ENCODE measurements around the gene VTI1A.

The VTI1A gene

GRCh38 chr10:112526906-112527305 lies 79.9 kb downstream of the VTI1A start:
- no peak for TF ChIP-seq MYC (IDR thresholded peaks at IDR 0.05; ENCODE audit: low read depth, low read length)
- no peak for TF ChIP-seq MAX (IDR thresholded peaks at IDR 0.05; ENCODE audit: low read depth, low read length)
- TF ChIP-seq POLR2A (IDR thresholded peaks at IDR 0.05; ENCODE audit: extremely low read depth, insufficient read length), result no peak
- no peak for TF ChIP-seq CTCF (IDR thresholded peaks at IDR 0.05; ENCODE audit: low read depth, low read length)
- H3K4me3 ChIP-seq (ENCODE audit: low read depth, low read length), result no peak overlapping the region
- no peak for DNase-seq (ENCODE audit: low read depth)

GRCh38 chr10:112528235-112528634 lies 81.2 kb downstream of the VTI1A start:
- TF ChIP-seq MYC (IDR thresholded peaks at IDR 0.05; ENCODE audit: low read depth, low read length) (no peak), POLR2A (IDR thresholded peaks at IDR 0.05; ENCODE audit: extremely low read depth, insufficient read length) (no peak), MAX (IDR thresholded peaks at IDR 0.05; ENCODE audit: low read depth, low read length) (no peak), CTCF (IDR thresholded peaks at IDR 0.05; ENCODE audit: low read depth, low read length) (no peak)
- no peak for DNase-seq (ENCODE audit: low read depth)
- no peak overlapping the region for H3K4me3 ChIP-seq (ENCODE audit: low read depth, low read length)

GRCh38 chr10:112531421-112531820 lies 84.4 kb downstream of the VTI1A start:
- TF ChIP-seq POLR2A (IDR thresholded peaks at IDR 0.05; ENCODE audit: extremely low read depth, insufficient read length), result no peak
- no peak for TF ChIP-seq MAX (IDR thresholded peaks at IDR 0.05; ENCODE audit: low read depth, low read length)
- no peak for TF ChIP-seq CTCF (IDR thresholded peaks at IDR 0.05; ENCODE audit: low read depth, low read length)
- TF ChIP-seq MYC (IDR thresholded peaks at IDR 0.05; ENCODE audit: low read depth, low read length), result no peak
- H3K4me3 ChIP-seq (ENCODE audit: low read depth, low read length), result no peak overlapping the region
- DNase-seq (ENCODE audit: low read depth), result no peak

GRCh38 chr10:112532189-112532588 lies 85.2 kb downstream of the VTI1A start:
- peak; percentile 36 for DNase-seq (ENCODE audit: low read depth)
- no peak overlapping the region for H3K4me3 ChIP-seq (ENCODE audit: low read depth, low read length)
- TF ChIP-seq MYC (IDR thresholded peaks at IDR 0.05; ENCODE audit: low read depth, low read length), result no peak
- TF ChIP-seq CTCF (IDR thresholded peaks at IDR 0.05; ENCODE audit: low read depth, low read length), result no peak

- H3K4me3 ChIP-seq (ENCODE audit: low read depth, low read length), result no peak overlapping the region
- TF ChIP-seq CTCF (IDR thresholded peaks at IDR 0.05; ENCODE audit: low read depth, low read length) (no peak), MAX (IDR thresholded peaks at IDR 0.05; ENCODE audit: low read depth, low read length) (no peak)
- DNase-seq (ENCODE audit: low read depth), result no peak
Measured at GRCh38 chr10:112532956-112533355, 85.9 kb downstream of the VTI1A start.

- TF ChIP-seq CTCF (IDR thresholded peaks at IDR 0.05; ENCODE audit: low read depth, low read length) (no peak), MYC (IDR thresholded peaks at IDR 0.05; ENCODE audit: low read depth, low read length) (no peak), MAX (IDR thresholded peaks at IDR 0.05; ENCODE audit: low read depth, low read length) (no peak), POLR2A (IDR thresholded peaks at IDR 0.05; ENCODE audit: extremely low read depth, insufficient read length) (no peak)
- no peak overlapping the region for H3K4me3 ChIP-seq (ENCODE audit: low read depth, low read length)
- DNase-seq (ENCODE audit: low read depth), result no peak
Measured at GRCh38 chr10:112533916-112534315, 86.9 kb downstream of the VTI1A start.

Data from NB4 (cell line).